BLaER1 (cell line): ENCODE data around the gene ADAT3.
"Not testable (repeated sequence)": the region's sequence is repeated elsewhere in the genome, so short reads cannot be mapped to it uniquely, and the experiment has no call there.

Experiments used
- H3K27ac ChIP-seq: shearing (Covaris generic); formaldehyde crosslinking; 2 replicates; pipeline ENCODE4 v1.8.1; 2022
- H3K27me3 ChIP-seq: shearing (Covaris generic); formaldehyde crosslinking; 2 replicates; pipeline ENCODE4 v1.8.1; 2022
- H3K36me3 ChIP-seq: shearing (Covaris generic); formaldehyde crosslinking; 2 replicates; pipeline ENCODE4 v1.8.1; 2022
- H3K4me1 ChIP-seq: shearing (Covaris generic); formaldehyde crosslinking; 2 replicates; pipeline ENCODE4 v1.8.1; 2022
- H3K4me2 ChIP-seq: shearing (Covaris generic); formaldehyde crosslinking; 2 replicates; pipeline ENCODE4 v1.8.1; 2022
- H3K4me3 ChIP-seq: shearing (Covaris generic); formaldehyde crosslinking; 2 replicates; pipeline ENCODE4 v1.8.1; 2022
- H3K9ac ChIP-seq: shearing (Covaris generic); formaldehyde crosslinking; 2 replicates; pipeline ENCODE4 v1.8.1; 2022
- H3K9me3 ChIP-seq: shearing (Covaris generic); formaldehyde crosslinking; 2 replicates; pipeline ENCODE4 v1.8.1; 2022
- H4K20me1 ChIP-seq: shearing (Covaris generic); formaldehyde crosslinking; 2 replicates; pipeline ENCODE4 v1.8.1; 2022
- Cebpa-rat ChIP-seq: shearing (Covaris generic); IDR thresholded peaks from 2 replicates; pipeline ENCODE4 v1.8.1; 2022

ADAT3 gene

GRCh38 chr19:1866693-1867348 is 38.4 kb upstream of the ADAT3 start:
- peaks cover 39% of the 10 kb centered on the region for H3K4me1 ChIP-seq
- H3K9ac ChIP-seq = no peak overlapping the region
- H3K27ac ChIP-seq = no peak overlapping the region
- no peak for TF ChIP-seq Cebpa-rat
- peaks cover 18% of the 10 kb centered on the region for H3K36me3 ChIP-seq
- H4K20me1 ChIP-seq = peaks cover 18% of the 10 kb centered on the region
- H3K4me2 ChIP-seq = no peak overlapping the region
- H3K4me3 ChIP-seq = no peak overlapping the region
- H3K27me3 ChIP-seq = no peaks in the 10 kb centered on the region
- H3K9me3 ChIP-seq = no peaks in the 10 kb centered on the region

- no peaks in the 10 kb centered on the region for H3K9me3 ChIP-seq
- H3K36me3 ChIP-seq = peaks cover 22% of the 10 kb centered on the region
- no peak overlapping the region for H3K9ac ChIP-seq
- peaks cover 43% of the 10 kb centered on the region for H3K4me1 ChIP-seq
- H3K27me3 ChIP-seq = no peaks in the 10 kb centered on the region
- H3K4me3 ChIP-seq = no peak overlapping the region
- peaks cover 18% of the 10 kb centered on the region for H4K20me1 ChIP-seq
- H3K27ac ChIP-seq = no peak overlapping the region
- no peak for TF ChIP-seq Cebpa-rat
- H3K4me2 ChIP-seq = no peak overlapping the region
These were observed 37.9 kb upstream of the ADAT3 start for GRCh38 chr19:1867349-1867724.

- Histone ChIP-seq H3K27me3 (no peaks in the 10 kb centered on the region), H3K9me3 (no peaks in the 10 kb centered on the region), H3K9ac (no peak overlapping the region), H3K27ac (no peak overlapping the region), H3K4me1 (peaks cover 60% of the 10 kb centered on the region), H4K20me1 (peaks cover 32% of the 10 kb centered on the region), H3K36me3 (peaks cover 38% of the 10 kb centered on the region), H3K4me3 (no peak overlapping the region), H3K4me2 (no peak overlapping the region; the same call in 1 of the 2 replicates)
- no peak for TF ChIP-seq Cebpa-rat
These were observed 36.2 kb upstream of the ADAT3 start for GRCh38 chr19:1868971-1869370.

GRCh38 chr19:1871140-1871597 is 34.0 kb upstream of the ADAT3 start:
- Histone ChIP-seq H3K27me3 (no peaks in the 10 kb centered on the region), H3K4me2 (no peak overlapping the region), H3K36me3 (peaks cover 38% of the 10 kb centered on the region), H4K20me1 (peaks cover 52% of the 10 kb centered on the region), H3K27ac (0 out of 2 replicates have a peak overlapping the region, but pooled peaks have one; percentile 9), H3K9ac (no peak overlapping the region), H3K9me3 (no peaks in the 10 kb centered on the region), H3K4me1 (peaks cover 55% of the 10 kb centered on the region), H3K4me3 (no peak overlapping the region)
- TF ChIP-seq Cebpa-rat = no peak

- H4K20me1 ChIP-seq = peaks cover 52% of the 10 kb centered on the region
These were observed 33.6 kb upstream of the ADAT3 start for GRCh38 chr19:1871630-1872029.

GRCh38 chr19:1872807-1873523 is 32.2 kb upstream of the ADAT3 start:
- Histone ChIP-seq H3K27me3 (no peaks in the 10 kb centered on the region), H3K9ac (peak overlapping the region; percentile 98; the same call in 1 of the 2 replicates), H4K20me1 (peaks cover 52% of the 10 kb centered on the region), H3K36me3 (peaks cover 38% of the 10 kb centered on the region), H3K9me3 (no peaks in the 10 kb centered on the region), H3K4me2 (peak overlapping the region; percentile 100), H3K27ac (peak overlapping the region; percentile 45; the same call in 1 of the 2 replicates), H3K4me3 (no peak overlapping the region), H3K4me1 (peaks cover 62% of the 10 kb centered on the region)
- no peak for TF ChIP-seq Cebpa-rat

More at GRCh38 chr19:1871630-1872029, 33.6 kb upstream of the ADAT3 start:
- TF ChIP-seq Cebpa-rat = no peak
- Histone ChIP-seq H3K27ac (no peak overlapping the region), H3K36me3 (peaks cover 38% of the 10 kb centered on the region), H3K4me1 (peaks cover 59% of the 10 kb centered on the region), H3K4me2 (no peak overlapping the region), H3K4me3 (no peak overlapping the region), H3K9me3 (no peaks in the 10 kb centered on the region), H3K9ac (no peak overlapping the region), H3K27me3 (no peaks in the 10 kb centered on the region)

GRCh38 chr19:1873524-1874473 is 31.4 kb upstream of the ADAT3 start:
- H3K4me1 ChIP-seq = peaks cover 59% of the 10 kb centered on the region
- TF ChIP-seq Cebpa-rat = no peak
- peak overlapping the region; percentile 45; the same call in 1 of the 2 replicates for H3K27ac ChIP-seq
- H3K9me3 ChIP-seq = no peaks in the 10 kb centered on the region
- H3K9ac ChIP-seq = peak overlapping the region; percentile 98
- H3K36me3 ChIP-seq = peaks cover 38% of the 10 kb centered on the region
- peak overlapping the region; percentile 100 for H3K4me2 ChIP-seq
- no peaks in the 10 kb centered on the region for H3K27me3 ChIP-seq
- H3K4me3 ChIP-seq = peak overlapping the region; percentile 99
- H4K20me1 ChIP-seq = peaks cover 52% of the 10 kb centered on the region

- no peak for TF ChIP-seq Cebpa-rat
- Histone ChIP-seq H3K4me2 (peak overlapping the region; percentile 100), H4K20me1 (peaks cover 52% of the 10 kb centered on the region), H3K4me1 (peaks cover 51% of the 10 kb centered on the region), H3K9ac (peak overlapping the region; percentile 98), H3K27me3 (no peaks in the 10 kb centered on the region), H3K9me3 (no peaks in the 10 kb centered on the region), H3K36me3 (peaks cover 38% of the 10 kb centered on the region), H3K27ac (peak overlapping the region; percentile 98; the same call in 1 of the 2 replicates), H3K4me3 (peak overlapping the region; percentile 99)
These were observed 30.5 kb upstream of the ADAT3 start for GRCh38 chr19:1874554-1875185.

GRCh38 chr19:1875265-1875645 is 29.9 kb upstream of the ADAT3 start:
- not testable (repeated sequence) for H3K9me3 ChIP-seq, H3K27me3 ChIP-seq
- H3K9ac ChIP-seq = peak overlapping the region; percentile 98
- H4K20me1 ChIP-seq = peaks cover 55% of the 10 kb centered on the region
- H3K27ac ChIP-seq = peak overlapping the region; percentile 98
- H3K4me3 ChIP-seq = peak overlapping the region; percentile 99
- H3K4me2 ChIP-seq = peak overlapping the region; percentile 100
- H3K36me3 ChIP-seq = peaks cover 38% of the 10 kb centered on the region
- peaks cover 48% of the 10 kb centered on the region for H3K4me1 ChIP-seq
